Thyroid gland (tissue), 4 donors: ENCODE data around the gene CCDC83.

Experiments used
- CTCF ChIP-seq, 6 experiments: fragments of 200-600 bp in 3 of 6; fragments of 450-650 bp in 3 of 6; sonication (generic) in 3 of 6; IDR thresholded peaks; one replicate each; pipeline ENCODE4 v1.5.1; 2016 to 2019; ENCODE audit warnings: antibody characterized with exemption in 6 of 6, mild to moderate bottlenecking in 2 of 6, inconsistent platforms in 1 of 6, moderate library complexity in 1 of 6
- POLR2A ChIP-seq, 2 donors: fragments of 450-650 bp; IDR thresholded peaks; one replicate each; pipeline ENCODE4 v1.6.1; 2017; ENCODE audit warnings: antibody characterized with exemption in 2 of 2, mild to moderate bottlenecking in 2 of 2, moderate library complexity in 1 of 2

- TF ChIP-seq CTCF (IDR thresholded peaks at IDR 0.05) (no peak), POLR2A (IDR thresholded peaks at IDR 0.05) (no peak)
Measured at GRCh38 chr11:85951049-85951405, 95.8 kb downstream of the CCDC83 start.
